Measurements from ENCODE around the gene PTPN9.
"Not testable (repeated sequence)": the region's sequence is repeated elsewhere in the genome, so short reads cannot be mapped to it uniquely, and the experiment has no call there.

PTPN9 gene

DNA sequence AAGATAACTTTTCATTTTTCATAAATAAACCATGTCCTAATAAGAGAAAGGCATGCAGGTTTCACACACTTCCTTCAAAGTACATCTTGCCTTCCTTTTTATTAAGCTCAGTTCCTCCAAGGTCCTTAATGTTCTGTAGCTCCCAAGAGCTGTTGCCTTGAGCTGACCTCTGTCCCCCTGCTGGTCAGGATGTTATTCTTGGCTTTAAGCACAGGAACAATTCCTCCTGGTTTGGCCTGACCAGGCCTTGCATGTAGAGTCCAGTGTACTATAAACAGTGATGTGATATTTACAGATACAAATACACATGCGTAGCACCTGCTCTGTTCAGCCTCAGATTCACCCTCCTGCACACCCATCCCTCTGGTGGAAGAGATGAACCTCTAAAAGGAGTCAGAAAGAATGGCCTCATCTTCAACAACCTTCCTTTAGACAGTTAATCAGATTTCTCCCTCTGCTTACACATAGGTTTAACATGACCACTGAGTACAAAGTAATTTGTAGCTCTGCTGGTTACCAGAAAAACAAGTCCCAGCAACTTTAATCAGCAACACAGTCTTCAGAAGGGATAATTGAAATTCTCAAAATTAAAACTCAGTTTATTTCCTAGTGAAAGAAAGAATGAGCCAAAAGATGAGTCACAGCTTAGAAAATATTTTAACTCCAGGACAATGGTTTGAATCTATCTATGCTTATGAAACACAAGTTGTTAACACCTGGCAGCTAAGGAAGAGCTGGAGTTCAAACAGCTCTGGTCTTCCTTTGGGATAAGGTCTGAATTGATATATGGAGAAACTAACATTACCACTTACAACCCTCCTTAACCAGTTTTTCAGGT, 46.5 kb downstream of the PTPN9 start:
- peak; percentile 46 for DNase-seq (ENCODE audit: extremely low spot score)
- ChIA-PET POLR2A (interaction anchor here (1.4 kb wide), 1 partner anchor 80 kb away, joined by 5 read pairs; no protein-coding TSS in a partner anchor), CTCF (interaction anchor here (0.6 to 1.5 kb wide), 17 partner anchors 9 to 439 kb away, joined by 3 to 7 read pairs (median 4); no protein-coding TSS in a partner anchor)
- TF ChIP-seq HDGF (IDR thresholded peaks at IDR 0.05; ENCODE audit: borderline replicate concordance) (no peak), FOXK2 (IDR thresholded peaks at IDR 0.05) (no peak), ZNF384 (IDR thresholded peaks at IDR 0.05) (no peak), ARNT (IDR thresholded peaks at IDR 0.05) (no peak), FOXA1 (IDR thresholded peaks at IDR 0.05) (no peak), SP1 (IDR thresholded peaks at IDR 0.05) (no peak), ELF4 (IDR thresholded peaks at IDR 0.05) (no peak), TARDBP (IDR thresholded peaks at IDR 0.05) (no peak)

DNA sequence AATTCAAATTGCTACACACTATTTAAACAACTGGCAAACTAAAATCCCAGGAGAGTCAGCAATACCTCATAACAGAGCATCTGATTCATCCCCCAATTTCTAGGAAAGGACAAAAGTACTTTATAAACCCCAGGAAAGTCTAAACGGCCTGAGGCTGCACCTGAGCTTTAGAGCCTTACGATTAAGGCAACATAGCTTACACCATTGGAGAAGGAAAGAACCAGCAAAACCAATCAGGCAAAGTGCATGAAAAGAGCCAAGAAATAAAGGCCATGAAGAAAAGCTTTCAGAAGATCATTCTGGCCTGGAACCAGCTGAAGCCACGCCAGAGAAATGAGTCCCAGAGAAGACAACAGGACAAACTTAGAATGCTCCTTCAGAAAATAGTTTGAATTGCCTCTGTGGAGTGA, 48.1 kb downstream of the PTPN9 start:
- ChIA-PET CTCF (no interaction called here), POLR2A (interaction anchor here (0.8 to 1.0 kb wide), 3 partner anchors 66 to 162 kb away, joined by 3 read pairs; partner anchors contain the start of gene MAN2C1)
- no peak for DNase-seq (ENCODE audit: extremely low spot score)
- TF ChIP-seq HDGF (IDR thresholded peaks at IDR 0.05; ENCODE audit: borderline replicate concordance) = no peak
- no peak for TF ChIP-seq CTBP1 (IDR thresholded peaks at IDR 0.05; ENCODE audit: borderline replicate concordance)
- TF ChIP-seq FOXM1 (IDR thresholded peaks at IDR 0.05; ENCODE audit: borderline replicate concordance) = no peak
- TF ChIP-seq FOXK2 (IDR thresholded peaks at IDR 0.05) = no peak
- TF ChIP-seq ARNT (IDR thresholded peaks at IDR 0.05) = no peak
- no peak for TF ChIP-seq ELF4 (IDR thresholded peaks at IDR 0.05)

DNA sequence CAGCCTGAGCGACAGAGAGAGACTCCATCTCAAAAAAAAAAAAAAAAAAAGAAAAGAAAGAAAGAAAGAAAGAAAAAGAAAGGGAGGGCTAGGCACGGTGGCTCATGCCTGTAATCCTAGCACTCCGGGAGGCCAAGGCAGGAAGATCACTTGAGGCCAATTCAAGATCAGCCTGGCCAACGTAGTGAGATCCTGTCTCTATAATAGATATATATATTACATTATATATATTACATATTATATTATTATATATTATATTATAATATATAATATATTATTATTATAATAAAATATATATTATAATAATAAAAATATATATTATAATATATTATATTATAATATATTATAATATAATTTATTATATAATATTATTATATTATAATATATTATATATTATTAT, 48.9 kb downstream of the PTPN9 start:
- TF ChIP-seq ELF4 (IDR thresholded peaks at IDR 0.05) = no peak
- no peak for TF ChIP-seq TARDBP (IDR thresholded peaks at IDR 0.05)
- TF ChIP-seq FOXA1 (IDR thresholded peaks at IDR 0.05) = no peak
- TF ChIP-seq FOXK2 (IDR thresholded peaks at IDR 0.05) = no peak
- TF ChIP-seq NFRKB (IDR thresholded peaks at IDR 0.05) = no peak
- TF ChIP-seq, protein P1, sequence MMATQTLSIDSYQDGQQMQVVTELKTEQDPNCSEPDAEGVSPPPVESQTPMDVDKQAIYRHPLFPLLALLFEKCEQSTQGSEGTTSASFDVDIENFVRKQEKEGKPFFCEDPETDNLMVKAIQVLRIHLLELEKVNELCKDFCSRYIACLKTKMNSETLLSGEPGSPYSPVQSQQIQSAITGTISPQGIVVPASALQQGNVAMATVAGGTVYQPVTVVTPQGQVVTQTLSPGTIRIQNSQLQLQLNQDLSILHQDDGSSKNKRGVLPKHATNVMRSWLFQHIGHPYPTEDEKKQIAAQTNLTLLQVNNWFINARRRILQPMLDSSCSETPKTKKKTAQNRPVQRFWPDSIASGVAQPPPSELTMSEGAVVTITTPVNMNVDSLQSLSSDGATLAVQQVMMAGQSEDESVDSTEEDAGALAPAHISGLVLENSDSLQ (IDR thresholded peaks at IDR 0.05) = no peak
- no peak for TF ChIP-seq BHLHE40 (IDR thresholded peaks at IDR 0.05; ENCODE audit: borderline replicate concordance)
- no peak for TF ChIP-seq CTBP1 (IDR thresholded peaks at IDR 0.05; ENCODE audit: borderline replicate concordance)
- no peak for TF ChIP-seq ZNF384 (IDR thresholded peaks at IDR 0.05)
- TF ChIP-seq SUZ12 (IDR thresholded peaks at IDR 0.05) = no peak
- TF ChIP-seq SP1 (IDR thresholded peaks at IDR 0.05) = no peak
- TF ChIP-seq ARNT (IDR thresholded peaks at IDR 0.05) = no peak
- no peak for TF ChIP-seq HDGF (IDR thresholded peaks at IDR 0.05; ENCODE audit: borderline replicate concordance)
- TF ChIP-seq FOXM1 (IDR thresholded peaks at IDR 0.05; ENCODE audit: borderline replicate concordance) = no peak
- TF ChIP-seq L3MBTL2 (conservative IDR thresholded peaks at IDR 0.05) = no peak
- TF ChIP-seq LEF1 (IDR thresholded peaks at IDR 0.05; ENCODE audit: borderline replicate concordance) = no peak
- ChIA-PET POLR2A (no interaction called here), CTCF (interaction anchor here (1.1 kb wide), 1 partner anchor 110 kb away, joined by 3 read pairs; the partner anchor contains the start of gene IMP3)

GRCh38 chr15:75525756-75526155, 53.4 kb downstream of the PTPN9 start:
- POLR2A ChIA-PET; CTCF ChIA-PET; DNase-seq (ENCODE audit: extremely low spot score): not testable (repeated sequence)

More for the DNA sequence above, 48.9 kb downstream of the PTPN9 start:
- DNase-seq (ENCODE audit: extremely low spot score) = no peak

DNA sequence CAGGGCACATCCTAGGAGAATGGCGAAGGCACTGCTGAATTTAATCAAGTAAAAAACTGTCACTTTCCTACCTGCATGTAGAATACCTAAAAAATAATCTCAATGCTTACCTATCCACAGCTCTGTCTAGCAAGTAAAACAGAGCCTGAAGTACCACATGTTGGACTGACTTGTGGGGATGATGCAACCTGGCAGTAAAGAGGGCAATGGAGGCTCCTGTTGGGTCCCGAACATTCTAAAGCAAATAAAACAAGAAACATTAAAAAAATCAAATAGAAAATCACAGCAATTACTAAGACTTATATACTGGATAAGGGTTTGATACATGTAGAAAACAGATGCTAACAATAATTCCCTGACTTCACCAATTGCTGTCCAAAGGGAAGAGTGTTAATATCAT, 56.1 kb downstream of the PTPN9 start:
- no peak for DNase-seq (ENCODE audit: extremely low spot score)
- ChIA-PET CTCF (interaction anchor here (0.5 kb wide), 1 partner anchor 425 kb away, joined by 3 read pairs; no protein-coding TSS in a partner anchor), POLR2A (no interaction called here)
- TF ChIP-seq TARDBP (IDR thresholded peaks at IDR 0.05) (no peak), LEF1 (IDR thresholded peaks at IDR 0.05; ENCODE audit: borderline replicate concordance) (no peak)

DNA sequence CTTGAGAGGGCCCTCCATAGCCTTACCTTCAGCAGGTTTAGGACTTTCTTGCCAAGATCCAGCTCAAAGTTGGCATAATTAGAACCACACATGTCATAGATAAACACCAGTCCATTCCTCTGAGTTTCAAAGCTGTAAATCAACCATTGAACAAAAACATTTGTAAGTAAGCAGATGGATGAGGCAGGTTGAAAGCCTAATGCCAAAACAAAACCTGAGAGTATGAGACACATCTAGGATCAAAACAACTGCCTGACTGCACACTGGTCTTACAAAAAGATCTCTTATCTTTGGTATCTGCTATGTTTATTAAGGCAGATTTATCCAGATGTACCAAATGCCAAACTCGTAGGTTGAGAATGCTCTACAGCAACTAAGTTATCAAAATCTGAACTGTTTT, 61.9 kb downstream of the PTPN9 start:
- no peak for DNase-seq (ENCODE audit: extremely low spot score)
- no peak for TF ChIP-seq SP1 (IDR thresholded peaks at IDR 0.05)
- TF ChIP-seq CTBP1 (IDR thresholded peaks at IDR 0.05; ENCODE audit: borderline replicate concordance) = no peak
- no peak for TF ChIP-seq FOXA1 (IDR thresholded peaks at IDR 0.05)
- TF ChIP-seq L3MBTL2 (conservative IDR thresholded peaks at IDR 0.05) = no peak
- no peak for TF ChIP-seq ZNF384 (IDR thresholded peaks at IDR 0.05)
- no peak for TF ChIP-seq SUZ12 (IDR thresholded peaks at IDR 0.05)
- no peak for TF ChIP-seq ELF4 (IDR thresholded peaks at IDR 0.05)
- ChIA-PET CTCF (interaction anchor here (0.9 kb wide), 1 partner anchor 14 kb away, joined by 3 read pairs; no protein-coding TSS in a partner anchor), POLR2A (no interaction called here)

DNA sequence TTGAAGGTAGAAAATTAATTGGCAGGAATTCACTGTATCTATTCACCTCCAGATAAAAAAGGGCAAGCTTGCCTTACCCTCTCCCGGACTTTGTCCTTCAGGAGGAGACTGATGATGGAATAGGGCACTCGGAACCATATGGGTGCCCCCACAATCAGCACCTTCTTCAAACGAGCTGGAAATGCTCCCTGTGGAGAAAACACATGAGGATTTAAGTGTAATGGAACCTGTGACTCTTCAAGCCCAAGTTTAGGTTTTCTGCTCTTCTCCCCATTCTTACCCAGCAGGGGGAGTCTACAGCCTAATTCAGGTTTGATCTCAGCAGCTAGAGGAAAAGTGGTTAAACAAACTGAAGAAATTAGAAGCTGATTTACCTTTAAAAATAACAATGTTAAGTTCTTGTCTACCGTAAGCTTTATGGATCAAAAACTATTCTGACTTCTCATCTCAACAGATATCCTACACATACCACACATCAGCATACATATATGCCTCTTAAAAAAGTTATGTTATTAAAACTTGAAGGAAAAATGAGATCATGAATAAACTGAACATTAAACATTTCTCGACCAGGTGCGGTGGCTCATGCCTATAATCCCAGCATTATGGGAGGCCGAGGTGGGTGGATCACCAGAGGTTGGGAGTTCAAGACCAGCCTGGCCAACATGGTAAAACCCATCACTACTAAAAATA, 70.1 kb downstream of the PTPN9 start:
- CTCF ChIA-PET = interaction anchor here (0.6 to 1.2 kb wide), 9 partner anchors 10 to 164 kb away, joined by 3 to 5 read pairs (median 3); partner anchors contain the start of gene PTPN9
- TF ChIP-seq TARDBP (IDR thresholded peaks at IDR 0.05) (no peak), HDGF (IDR thresholded peaks at IDR 0.05; ENCODE audit: borderline replicate concordance) (no peak), ARNT (IDR thresholded peaks at IDR 0.05) (no peak), FOXK2 (IDR thresholded peaks at IDR 0.05) (no peak), FOXA1 (IDR thresholded peaks at IDR 0.05) (no peak), ELF4 (IDR thresholded peaks at IDR 0.05) (no peak), LEF1 (IDR thresholded peaks at IDR 0.05; ENCODE audit: borderline replicate concordance) (no peak), L3MBTL2 (conservative IDR thresholded peaks at IDR 0.05) (no peak), ZNF384 (IDR thresholded peaks at IDR 0.05) (no peak), CTBP1 (IDR thresholded peaks at IDR 0.05; ENCODE audit: borderline replicate concordance) (no peak), SP1 (IDR thresholded peaks at IDR 0.05) (no peak), NFRKB (IDR thresholded peaks at IDR 0.05) (no peak), SUZ12 (IDR thresholded peaks at IDR 0.05) (no peak), BHLHE40 (IDR thresholded peaks at IDR 0.05; ENCODE audit: borderline replicate concordance) (no peak), FOXM1 (IDR thresholded peaks at IDR 0.05; ENCODE audit: borderline replicate concordance) (no peak)
- TF ChIP-seq, protein P1 (IDR thresholded peaks at IDR 0.05) = no peak
- peak; percentile 55 for DNase-seq (ENCODE audit: extremely low spot score)
- POLR2A ChIA-PET = interaction anchor here (0.8 to 2.0 kb wide), 7 partner anchors 17 to 138 kb away, joined by 3 to 7 read pairs (median 3); partner anchors contain the start of genes IMP3, SIN3A and SNX33

Data from HEK293T (cell line).